ENCODE results near the gene SSR4.

The SSR4 gene

DNA sequence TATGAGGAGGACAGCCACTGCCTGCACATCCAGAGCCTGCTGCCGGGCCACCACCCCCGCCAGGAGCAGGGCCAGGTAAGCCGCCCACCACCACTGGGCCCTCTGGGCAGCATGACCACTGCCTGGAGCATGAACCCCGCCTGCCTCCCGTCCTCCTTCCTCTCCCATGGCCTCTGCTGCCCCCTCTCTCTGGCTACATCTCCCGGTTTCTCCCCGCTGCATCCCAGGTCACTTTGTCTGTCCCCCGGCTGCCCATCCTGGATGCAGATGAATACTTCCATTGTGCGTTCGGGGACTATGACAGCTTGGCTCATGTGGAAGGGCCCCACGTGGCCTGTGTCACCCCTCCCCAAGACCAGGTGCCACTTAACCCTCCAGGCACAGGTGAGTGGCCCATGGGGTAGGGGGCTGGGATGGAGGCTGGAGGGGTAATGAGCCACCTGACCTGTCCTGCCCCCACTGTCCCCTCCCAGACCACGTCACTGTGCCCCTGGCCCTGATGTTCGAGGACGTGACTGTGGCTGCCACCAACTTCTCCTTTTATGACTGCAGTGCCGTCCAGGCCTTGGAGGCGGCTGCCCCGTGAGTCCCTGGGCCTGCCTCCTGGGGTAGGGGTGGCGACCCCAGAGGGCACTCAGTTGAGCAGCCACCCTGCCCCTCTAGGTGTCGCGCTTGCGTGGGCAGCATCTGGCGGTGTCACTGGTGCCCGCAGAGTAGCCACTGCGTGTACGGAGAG, 24.4 kb upstream of the SSR4 start:
- no peak for DNase-seq

DNA sequence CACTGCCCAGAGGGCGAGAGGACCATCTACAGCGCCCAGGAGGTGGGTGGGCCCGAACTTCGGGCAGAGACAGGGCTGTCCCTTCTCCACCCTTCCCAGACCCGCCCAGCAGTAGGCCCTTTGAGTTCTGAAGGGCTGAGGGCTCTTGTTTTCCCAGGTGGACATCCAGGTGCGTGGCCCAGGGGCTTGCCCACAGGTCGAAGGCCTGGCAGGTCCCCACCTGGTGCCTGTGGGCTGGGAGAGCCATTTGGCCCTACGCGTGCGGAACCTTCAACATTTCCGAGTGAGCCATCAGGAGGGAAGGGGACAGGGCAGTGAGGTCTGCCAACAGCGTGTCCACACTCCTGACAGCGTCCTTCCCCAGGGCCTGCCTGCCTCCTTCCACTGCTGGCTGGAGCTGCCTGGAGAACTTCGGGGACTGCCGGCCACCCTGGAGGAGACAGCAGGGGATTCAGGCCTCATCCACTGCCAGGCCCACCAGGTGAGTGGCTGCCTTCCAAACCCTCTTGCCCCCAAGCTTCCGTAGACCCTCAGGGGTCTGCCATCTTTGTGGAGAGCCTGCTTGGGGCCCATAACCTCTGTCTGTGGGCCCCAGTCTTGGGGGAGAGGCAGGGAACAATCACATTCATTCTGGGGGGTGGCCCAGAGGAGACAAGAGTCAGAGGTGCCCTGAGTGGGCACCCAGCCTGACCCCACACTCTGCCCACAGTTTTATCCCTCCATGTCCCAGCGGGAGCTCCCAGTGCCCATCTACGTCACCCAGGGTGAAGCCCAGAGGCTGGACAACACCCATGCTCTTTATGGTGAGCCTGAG, 23.7 kb upstream of the SSR4 start:
- no peak for DNase-seq

DNA sequence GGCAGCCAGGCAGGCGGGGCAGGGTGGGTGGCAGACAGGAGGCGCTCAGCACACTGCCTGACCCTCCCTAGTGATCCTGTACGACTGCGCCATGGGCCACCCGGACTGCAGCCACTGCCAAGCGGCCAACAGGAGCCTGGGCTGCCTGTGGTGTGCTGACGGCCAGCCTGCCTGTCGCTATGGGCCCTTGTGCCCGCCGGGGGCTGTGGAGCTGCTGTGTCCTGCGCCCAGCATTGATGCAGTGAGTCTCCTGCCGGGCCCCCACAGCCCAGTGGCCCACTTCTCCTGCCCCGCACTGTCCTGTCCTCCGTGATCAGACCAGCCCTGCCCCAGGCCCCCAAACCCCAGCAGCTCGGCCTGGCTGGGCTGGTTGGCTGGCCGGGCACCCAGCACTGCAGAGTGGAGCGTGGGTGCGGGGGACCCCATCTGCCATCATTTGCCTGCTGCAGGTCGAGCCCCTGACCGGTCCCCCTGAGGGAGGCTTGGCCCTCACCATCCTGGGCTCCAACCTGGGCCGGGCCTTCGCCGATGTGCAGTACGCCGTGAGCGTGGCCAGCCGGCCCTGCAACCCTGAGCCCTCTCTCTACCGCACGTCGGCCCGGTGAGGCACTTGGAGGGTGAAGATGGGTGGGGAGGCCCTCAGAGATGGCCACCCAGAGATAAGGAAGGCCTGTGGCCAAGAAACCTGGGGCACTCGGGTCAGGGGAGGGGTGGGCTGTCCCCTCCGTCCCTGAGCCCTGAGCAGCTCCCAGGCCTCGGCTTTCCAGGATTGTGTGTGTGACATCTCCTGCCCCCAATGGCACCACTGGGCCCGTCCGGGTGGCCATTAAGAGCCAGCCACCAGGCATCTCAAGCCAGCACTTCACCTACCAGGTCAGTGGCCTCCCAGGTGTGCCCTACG, 22.8 kb upstream of the SSR4 start:
- DNase-seq: no peak

DNA sequence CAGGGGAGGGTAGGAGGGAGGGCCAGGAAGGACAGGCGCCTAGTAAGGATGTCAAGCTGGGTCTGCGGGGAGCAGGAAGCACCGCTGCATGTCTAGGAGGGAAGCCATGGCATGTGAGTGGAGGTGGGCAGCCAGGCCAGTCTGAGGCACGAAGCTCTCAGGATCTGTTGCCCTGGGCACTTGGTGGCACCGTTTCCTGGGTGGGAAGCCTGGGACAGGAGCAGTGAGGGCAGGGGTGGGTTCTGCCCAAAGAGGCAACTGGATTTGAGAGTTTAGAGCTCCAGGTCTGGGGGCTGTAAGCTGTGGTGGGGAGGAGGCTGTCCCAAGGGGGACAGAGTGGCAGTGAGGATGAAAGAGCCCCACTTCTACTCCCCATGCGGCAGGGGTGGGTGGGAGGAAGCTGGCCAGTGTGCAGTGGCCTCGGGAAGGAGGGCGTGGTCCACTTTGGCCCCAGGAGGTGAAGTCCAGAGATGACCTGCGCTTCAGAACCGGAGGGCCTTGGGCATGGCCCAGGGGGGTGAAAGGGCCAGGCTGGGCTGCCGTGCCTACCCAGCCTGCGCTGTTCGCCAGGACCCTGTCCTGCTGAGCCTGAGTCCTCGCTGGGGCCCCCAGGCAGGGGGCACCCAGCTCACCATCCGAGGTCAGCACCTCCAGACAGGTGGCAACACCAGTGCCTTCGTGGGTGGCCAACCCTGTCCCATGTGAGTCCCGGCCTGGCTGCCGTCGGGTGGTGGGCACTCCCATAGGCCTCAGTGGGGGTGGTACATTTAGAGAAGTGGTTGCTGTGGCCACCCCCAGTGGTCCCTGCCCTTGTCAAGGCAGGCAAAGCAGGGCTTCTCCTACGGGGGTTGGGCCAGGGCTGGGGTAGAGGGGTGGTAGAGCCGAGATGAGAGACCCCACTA, 21.9 kb upstream of the SSR4 start:
- no peak for DNase-seq

DNA sequence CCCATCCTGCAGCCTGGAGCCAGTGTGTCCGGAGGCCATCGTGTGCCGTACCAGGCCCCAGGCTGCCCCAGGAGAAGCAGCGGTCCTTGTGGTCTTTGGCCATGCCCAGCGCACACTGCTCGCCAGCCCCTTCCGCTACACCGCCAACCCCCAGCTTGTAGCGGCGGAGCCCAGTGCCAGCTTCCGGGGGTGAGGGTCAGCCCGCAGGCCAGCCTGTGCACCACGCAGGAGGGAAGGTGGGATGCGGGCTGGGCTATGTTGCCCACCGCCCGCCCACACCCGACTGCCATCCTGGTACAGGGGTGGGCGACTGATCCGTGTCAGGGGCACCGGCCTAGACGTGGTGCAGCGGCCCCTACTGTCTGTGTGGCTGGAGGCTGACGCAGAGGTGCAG, 21.3 kb upstream of the SSR4 start:
- DNase-seq: no peak

DNA sequence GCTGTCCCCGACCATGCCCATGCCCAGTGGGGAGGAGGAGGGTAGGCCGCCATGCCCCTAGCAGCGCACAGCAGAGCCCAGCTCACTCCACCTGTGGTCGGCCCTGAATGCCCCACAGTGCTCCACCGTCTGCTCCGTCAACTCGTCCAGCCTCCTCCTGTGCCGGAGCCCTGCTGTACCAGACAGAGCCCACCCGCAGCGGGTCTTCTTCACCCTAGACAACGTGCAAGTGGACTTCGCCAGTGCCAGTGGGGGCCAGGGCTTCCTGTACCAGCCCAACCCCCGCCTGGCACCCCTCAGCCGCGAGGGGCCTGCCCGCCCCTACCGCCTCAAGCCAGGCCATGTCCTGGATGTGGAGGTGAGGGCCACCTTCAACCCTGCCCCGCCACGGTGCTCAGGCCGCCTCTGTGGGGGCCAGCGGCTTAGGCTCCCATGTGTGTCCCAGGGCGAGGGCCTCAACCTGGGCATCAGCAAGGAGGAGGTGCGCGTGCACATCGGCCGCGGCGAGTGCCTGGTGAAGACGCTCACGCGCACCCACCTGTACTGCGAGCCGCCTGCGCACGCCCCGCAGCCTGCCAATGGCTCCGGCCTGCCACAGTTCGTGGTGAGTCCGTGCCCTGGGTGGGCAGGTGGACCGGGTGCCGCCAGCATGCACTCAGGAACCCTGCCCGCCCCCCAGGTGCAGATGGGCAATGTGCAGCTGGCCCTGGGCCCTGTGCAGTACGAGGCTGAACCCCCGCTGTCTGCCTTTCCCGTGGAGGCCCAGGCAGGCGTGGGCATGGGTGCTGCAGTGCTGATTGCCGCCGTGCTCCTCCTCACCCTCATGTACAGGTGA, 20.5 kb upstream of the SSR4 start:
- DNase-seq: no peak

DNA sequence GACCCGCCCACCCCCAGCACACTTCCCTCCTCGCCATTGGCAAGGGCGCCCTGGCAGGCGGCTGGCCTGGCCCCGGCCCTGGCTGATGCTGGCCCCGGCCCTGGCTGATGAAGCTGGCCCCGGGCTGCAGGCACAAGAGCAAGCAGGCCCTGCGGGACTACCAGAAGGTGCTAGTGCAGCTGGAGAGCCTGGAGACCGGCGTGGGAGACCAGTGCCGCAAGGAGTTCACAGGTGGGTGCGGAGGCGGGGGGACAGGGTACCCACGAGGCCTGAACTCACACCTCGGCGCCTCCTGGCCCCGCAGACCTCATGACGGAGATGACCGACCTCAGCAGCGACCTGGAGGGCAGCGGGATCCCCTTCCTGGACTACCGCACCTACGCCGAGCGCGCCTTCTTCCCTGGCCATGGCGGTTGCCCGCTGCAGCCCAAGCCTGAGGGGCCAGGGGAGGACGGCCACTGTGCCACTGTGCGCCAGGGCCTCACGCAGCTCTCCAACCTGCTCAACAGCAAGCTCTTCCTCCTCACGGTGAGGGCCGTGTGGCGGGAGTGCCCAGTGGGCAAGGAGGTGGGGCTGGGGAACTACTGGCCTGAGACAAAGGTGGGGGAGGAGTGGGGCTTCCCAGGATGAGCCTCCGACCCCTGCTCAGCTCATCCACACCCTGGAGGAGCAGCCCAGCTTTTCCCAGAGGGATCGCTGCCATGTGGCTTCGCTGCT, 19.7 kb upstream of the SSR4 start:
- DNase-seq: no peak

DNA sequence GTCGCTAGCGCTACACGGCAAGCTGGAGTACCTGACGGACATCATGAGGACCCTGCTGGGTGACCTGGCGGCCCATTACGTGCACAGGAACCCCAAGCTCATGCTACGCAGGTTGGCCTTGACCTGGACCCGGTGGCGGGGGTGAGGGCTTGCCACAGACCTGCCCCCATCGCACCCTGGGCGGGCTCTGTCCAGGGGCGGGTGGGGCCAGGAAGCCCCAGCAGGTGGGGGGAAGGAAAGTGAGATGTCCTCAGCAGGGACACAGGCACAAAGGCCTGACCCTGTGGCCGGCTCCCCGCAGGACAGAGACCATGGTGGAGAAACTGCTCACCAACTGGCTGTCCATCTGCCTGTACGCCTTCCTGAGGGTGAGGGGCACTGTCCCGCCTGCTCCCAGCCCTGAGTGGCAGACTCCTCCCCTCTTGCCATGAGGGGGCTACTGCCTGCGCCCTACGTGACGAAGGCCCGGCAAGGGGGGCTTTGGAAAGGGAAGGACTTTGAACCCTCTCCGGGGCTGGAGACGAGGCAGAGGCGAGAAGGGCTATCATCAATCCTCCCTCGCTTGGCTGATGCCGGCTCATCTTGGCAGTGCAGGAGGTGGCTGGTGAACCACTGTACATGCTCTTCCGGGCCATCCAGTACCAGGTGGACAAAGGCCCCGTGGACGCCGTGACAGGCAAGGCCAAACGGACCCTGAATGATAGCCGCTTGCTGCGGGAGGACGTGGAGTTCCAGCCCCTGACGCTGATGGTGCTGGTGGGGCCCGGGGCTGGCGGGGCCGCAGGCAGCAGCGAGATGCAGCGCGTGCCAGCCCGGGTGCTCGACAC, 19.0 kb upstream of the SSR4 start:
- DNase-seq: no peak

DNA sequence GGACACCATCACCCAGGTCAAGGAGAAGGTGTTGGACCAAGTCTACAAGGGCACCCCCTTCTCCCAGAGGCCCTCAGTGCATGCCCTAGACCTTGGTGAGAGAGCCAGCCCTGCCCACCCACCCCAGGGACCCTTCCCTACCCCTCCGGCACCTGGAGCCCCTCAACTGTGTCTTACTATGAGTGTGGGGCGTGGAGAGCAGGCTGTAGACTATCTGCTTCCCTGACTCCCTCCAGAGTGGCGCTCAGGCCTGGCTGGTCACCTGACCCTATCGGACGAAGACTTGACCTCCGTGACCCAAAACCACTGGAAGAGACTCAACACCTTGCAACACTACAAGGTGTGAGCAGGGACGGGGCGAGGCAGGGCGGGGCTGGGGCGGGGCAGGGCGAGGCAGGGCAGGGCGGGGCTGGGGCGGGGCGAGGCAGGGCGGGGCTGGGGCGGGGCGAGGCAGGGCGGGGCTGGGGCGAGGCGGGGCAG, 18.3 kb upstream of the SSR4 start:
- DNase-seq: no peak

DNA sequence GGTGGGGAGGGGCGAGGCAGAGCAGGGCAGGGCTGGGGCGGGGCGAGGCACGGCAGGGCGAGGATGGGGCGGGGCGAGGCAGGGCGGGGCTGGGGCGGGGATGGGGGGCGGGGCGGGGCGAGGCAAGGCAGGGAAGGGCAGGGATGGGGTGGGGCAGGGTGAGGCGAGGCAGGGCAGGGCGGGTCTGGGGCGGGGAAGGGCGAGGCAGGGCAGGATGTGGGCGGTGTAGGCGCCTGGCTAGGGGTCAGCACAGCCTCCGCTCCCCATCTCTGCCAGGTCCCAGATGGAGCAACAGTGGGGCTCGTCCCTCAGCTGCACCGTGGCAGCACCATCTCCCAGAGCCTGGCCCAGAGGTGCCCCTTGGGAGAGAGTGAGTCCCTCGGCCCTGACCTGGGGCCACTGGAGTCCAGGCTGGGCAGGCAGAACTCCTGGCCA, 17.8 kb upstream of the SSR4 start:
- no peak for DNase-seq

DNA sequence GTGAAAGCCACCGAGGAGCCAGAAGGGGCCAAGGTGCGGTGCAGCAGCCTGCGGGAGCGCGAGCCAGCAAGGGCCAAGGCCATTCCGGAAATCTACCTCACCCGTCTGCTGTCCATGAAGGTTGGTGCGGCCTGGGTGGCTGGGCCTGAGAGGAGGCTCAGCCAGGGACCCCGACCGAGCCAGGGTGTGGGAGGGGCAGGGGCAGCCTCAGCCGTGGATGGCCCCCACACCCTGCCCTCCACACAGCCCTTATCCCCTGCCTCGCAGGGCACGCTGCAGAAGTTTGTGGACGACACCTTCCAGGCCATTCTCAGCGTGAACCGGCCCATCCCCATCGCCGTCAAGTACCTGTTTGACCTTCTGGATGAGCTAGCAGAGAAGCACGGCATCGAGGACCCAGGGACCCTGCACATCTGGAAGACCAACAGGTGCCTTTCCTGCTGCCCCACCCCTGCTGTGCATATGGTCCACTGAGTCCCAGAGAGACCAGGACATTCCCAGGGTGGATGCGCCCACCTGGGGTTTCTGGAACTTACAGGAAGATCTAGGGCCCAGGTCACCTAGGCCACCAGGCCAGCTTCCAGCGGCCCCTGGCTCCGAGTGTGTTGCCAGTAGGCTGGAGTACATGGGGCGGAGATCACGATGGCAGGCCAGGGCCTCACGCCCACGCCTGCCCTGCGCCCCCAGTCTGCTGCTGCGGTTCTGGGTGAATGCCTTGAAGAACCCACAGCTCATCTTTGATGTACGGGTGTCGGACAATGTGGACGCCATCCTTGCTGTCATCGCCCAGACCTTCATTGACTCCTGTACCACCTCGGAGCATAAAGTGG, 17.0 kb upstream of the SSR4 start:
- no peak for DNase-seq

DNA sequence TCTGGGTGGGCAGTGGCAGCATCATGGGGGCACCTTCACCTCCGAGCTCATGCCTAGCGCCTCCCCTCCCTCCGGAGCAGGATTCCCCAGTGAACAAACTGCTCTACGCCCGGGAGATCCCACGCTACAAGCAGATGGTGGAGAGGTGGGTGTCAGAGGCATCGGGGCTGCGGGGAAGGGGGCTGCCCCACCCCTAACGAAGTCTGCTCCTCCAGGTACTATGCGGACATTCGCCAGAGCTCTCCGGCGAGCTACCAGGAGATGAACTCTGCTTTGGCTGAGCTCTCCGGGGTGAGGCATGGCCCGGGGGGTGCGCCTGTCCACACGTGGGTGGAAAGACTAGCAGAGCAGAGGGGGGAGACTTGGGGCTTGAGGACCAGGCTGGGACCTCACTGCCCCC, 16.3 kb upstream of the SSR4 start:
- no peak for DNase-seq

DNA sequence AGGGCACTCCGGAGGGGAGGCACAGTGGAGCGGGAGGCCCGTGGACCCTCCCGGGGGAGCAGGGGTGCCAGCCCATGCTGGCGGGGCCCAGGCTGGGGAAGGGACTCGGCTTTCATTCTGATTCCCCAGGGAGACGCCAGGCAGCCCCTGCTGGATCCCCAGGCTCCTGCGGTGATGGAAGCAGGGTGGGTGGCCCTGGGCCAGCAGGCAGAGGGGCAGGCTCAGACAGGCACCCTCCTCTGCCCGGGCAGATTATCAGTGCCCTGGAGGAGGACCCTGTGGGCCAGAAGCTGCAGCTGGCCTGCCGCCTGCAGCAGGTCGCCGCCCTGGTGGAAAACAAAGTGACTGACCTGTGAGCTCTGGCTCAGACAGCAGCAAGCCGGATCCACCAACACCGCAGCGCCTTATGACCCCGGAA, 15.8 kb upstream of the SSR4 start:
- no peak for DNase-seq

DNA sequence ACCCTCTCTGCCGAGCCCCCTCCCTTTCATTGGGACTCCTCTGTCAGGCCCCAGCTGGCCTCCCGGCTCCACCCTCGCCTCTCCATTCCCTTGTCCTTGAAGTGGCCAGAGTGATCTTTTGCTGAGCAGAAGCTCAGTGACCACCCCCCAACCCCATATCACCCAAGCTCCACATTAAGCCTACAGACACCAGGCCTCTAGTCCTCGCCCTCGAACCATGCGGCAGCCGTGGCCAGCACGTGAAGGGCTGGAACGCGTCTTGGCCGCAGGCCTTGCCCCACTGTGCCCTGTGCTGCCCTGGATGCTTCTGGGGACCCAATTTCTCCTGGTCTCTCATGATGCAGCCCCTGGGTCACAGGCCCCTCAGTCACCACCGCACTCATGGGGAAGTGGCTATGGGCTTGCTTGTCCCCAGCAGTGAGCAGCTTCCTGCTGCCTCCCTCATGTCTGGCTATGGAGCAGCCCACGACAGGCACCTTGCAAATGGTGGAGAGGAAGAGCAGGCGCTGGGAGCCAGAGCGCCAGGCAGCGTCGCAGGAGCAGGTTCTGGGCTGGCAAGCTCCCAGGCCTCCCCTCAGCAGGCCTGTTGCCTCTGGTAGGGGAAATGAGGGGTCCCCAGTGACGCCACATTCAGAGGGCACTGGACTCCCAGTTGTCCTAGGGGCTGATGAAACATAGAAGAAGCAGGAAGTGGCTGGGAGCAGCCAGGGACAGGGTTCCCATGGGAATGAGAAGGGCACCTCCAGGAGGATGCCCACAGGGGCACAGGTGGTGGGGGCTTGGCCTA, 14.4 kb upstream of the SSR4 start:
- DNase-seq: no peak

DNA sequence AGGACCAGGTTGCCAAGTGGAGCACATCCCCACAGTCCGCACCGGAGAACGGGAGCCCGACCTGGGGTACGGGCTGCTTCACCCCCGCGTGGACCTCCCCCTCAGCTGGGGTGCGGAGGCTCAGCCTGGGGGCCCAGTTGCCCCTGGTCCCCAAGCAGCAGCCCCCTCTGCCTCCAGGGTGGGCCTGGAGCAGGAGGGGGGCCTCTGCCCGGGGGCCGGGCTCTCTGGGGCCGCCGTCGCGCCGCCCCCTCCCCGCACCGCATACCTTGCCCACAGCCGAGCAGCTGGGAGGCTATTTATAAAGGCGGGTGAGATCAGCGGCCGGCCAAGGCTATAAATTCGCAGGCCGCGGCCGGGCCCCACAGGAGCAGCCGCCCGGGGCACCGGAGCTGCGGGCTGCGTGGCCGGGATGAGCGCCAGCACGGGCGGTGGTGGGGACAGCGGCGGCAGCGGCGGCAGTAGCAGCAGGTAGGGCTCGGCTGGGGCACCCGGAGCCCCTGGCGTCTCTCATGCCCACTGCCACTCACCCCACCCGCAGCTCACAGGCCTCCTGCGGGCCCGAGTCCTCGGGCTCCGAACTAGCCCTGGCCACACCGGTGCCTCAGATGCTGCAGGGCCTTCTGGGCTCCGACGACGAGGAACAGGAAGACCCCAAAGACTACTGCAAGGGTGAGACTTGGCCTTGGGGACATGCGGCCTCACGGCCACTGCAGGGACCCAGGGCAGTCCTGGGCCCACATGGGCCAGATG, 13.6 kb upstream of the SSR4 start, which contains the start of gene SRPK3:
Gene SRPK3, plus strand, starts transcription at position 364 of the 750 bp plus-strand sequence. Its CDS starts 46 bp downstream, at position 410.
- DNase-seq: no peak

DNA sequence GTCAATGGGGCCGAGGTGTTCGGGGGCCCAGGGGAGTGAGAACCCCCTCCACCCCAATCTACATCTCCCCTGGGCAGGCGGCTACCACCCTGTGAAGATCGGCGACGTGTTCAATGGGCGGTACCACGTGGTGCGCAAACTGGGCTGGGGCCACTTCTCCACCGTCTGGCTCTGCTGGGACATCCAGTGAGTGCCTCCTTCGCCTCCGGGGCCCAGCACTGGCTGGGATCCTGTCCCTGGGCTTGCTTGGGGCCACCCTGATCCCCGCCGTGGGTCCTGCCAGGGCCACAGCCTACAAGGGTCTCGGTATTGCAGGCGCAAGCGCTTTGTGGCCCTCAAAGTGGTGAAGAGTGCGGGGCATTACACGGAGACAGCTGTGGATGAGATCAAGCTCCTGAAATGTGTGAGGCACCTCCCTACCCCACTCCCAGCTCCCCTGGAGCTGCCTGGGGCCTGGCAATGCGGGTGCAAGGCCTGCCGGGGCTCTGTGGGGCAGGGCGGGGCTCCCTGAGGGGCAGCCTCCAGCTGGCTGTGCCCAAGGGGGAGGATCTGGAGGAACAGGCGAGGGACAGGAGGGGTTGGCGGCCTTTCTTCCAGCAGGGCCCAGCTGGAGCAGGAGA, 12.9 kb upstream of the SSR4 start:
- no peak for DNase-seq
